Coronary artery (tissue), 2 donors: ENCODE data around the gene SNX25.

Source experiments
- DNase-seq: peaks from one replicate; pipeline ENCODE4 v3.0.0-alpha.2; 2017; ENCODE audit warnings: low spot score
- H3K27ac ChIP-seq, 2 donors: fragments of 200-600 bp; sonication (generic); one replicate each; pipeline ENCODE4 v1.5.1; 2016 to 2019
- H3K4me3 ChIP-seq: fragments of 200-600 bp; sonication (generic); 2 replicates; pipeline ENCODE4 v1.5.1; 2016; ENCODE audit warnings: mild to moderate bottlenecking, moderate library complexity
- CTCF ChIP-seq: fragments of 200-600 bp; sonication (generic); IDR thresholded peaks from one replicate; pipeline ENCODE4 v1.5.1; 2019; ENCODE audit warnings: antibody characterized with exemption

Gene SNX25

DNA sequence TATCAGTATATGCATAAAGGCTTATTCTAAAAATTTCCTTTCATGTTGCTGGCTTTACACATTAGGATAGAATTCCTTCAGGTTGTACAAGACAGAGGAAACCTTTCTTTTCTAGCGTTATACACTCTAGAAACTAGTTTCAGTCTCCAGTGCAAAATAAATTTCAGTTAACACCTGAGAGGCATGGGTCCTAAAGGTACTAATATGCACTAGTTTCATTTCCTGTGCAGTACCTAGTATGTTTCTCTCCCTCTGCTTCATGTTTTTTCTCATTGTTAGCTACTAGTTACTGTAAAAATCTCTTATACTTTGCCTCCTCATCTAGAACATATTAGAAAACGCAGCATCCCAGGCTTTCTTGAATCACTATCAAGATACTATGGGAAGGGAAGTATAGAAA, 54.0 kb downstream of the SNX25 start:
- H3K4me3 ChIP-seq: no peak overlapping the region
- no peak for TF ChIP-seq CTCF
- no peak overlapping the region for H3K27ac ChIP-seq
- DNase-seq: no peak

DNA sequence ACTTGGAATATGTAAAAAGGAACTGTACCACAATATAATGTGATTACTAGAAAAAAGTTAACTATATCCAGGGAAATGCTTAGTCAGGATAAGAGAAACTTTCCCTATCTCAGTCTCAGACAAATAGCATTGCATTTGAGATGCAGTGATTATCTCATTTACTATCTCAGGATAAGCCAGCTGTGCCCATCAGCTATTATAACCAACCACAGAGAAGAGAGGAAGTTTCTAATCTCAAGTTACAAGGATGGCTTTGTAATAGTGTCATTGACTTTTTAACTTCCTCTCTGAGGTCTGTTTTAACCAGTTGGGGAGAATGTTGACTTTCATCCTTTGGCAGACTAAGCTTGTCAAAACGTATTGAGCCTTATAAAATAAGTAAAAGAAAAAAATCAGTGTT, 56.5 kb downstream of the SNX25 start:
- DNase-seq: no peak
- no peak for TF ChIP-seq CTCF
- no peak overlapping the region for H3K27ac ChIP-seq

GRCh38 chr4:185269286-185269685, 59.9 kb downstream of the SNX25 start:
- DNase-seq: no peak
- Histone ChIP-seq H3K4me3 (no peak overlapping the region), H3K27ac (no peak overlapping the region)
- TF ChIP-seq CTCF: no peak

More for the DNA sequence above, 56.5 kb downstream of the SNX25 start:
- H3K4me3 ChIP-seq: no peak overlapping the region

DNA sequence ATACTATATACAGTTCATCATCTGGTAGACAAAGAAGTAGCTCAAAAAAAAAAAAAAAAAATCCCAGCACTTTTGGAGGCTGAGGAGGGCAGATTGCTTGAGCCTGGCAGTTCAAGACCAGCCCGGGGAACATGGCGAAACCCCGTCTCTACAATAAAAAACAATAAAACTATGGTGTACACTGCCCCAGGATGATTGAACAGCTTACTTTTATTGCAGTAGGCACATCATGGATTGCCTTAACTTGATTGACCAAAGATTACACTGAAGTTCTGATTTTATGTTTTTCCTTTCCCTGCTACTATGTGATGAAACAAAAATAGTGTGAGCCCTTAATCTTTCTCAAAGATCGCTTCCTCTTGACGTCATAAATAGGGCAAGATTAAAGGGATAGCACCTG, 60.6 kb downstream of the SNX25 start:
- Histone ChIP-seq H3K27ac (no peak overlapping the region), H3K4me3 (no peak overlapping the region)
- no peak for DNase-seq
- TF ChIP-seq CTCF: no peak

DNA sequence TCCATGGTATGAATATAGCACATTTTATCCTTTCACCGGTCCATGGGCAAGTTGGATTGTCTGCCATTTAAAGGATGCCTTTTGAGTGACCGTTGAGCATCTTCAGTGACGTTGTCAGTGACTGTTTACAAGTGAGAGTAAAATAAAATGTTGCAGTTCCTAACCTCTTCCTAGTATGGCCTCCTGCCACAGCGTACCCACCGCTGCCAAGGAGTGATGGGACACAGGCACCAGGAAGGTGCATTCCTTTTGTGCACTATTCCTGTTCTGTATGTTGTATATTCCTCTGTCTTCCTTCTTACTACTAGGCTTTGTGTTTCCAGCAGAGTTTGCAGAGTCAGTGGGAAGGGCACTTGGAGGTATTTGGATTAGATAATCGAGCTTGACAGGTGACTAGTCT, 61.5 kb downstream of the SNX25 start:
- TF ChIP-seq CTCF: no peak
- Histone ChIP-seq H3K27ac (no peak overlapping the region), H3K4me3 (no peak overlapping the region)
- no peak for DNase-seq

GRCh38 chr4:185272245-185272644, 62.8 kb downstream of the SNX25 start:
- no peak overlapping the region for H3K27ac ChIP-seq
- no peak for DNase-seq
- no peak for TF ChIP-seq CTCF
- H3K4me3 ChIP-seq: no peak overlapping the region

DNA sequence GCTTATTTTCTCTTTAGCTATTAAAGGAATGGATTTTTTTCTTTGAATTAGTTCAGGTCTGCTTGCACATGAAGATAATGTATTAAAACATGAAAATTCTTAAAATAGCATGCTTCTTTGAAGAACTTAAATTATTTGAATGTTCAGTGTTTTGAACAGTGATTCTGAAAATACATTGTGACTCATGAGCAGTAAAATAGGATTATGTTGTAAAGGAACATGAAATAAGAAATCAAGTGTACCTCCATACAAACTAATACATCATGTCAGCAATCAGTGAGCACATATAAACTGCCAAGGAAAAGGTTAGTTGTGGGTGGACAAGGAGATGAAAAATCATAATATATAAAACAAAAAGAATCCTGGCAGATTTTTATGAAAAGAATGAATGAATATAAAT, 66.1 kb downstream of the SNX25 start:
- TF ChIP-seq CTCF: no peak

More for the DNA sequence above, 66.1 kb downstream of the SNX25 start:
- no peak overlapping the region for H3K4me3 ChIP-seq
- no peak for DNase-seq
- no peak overlapping the region for H3K27ac ChIP-seq
